Gastroesophageal sphincter (tissue), 4 donors: Measurements from ENCODE around the gene L3MBTL2. TPM values are rescaled to one million over a fixed set of nuclear protein-coding genes. Genes with fewer than 3 reads are reported as not detected.
"Not testable (repeated sequence)": the region's sequence is repeated elsewhere in the genome, so short reads cannot be mapped to it uniquely, and the experiment has no call there.

ENCODE experiments used
- ATAC-seq: fragments of 150-250 bp; one replicate; pipeline ENCODE4 v1.9.1; 2016; ENCODE audit warnings: mild to moderate bottlenecking, moderate library complexity
- H3K27ac ChIP-seq, 4 donors: fragments of 200-600 bp; sonication (generic) in 3 of 4; 1 replicate in 3 of 4; 2 replicates in 1 of 4; pipeline ENCODE4 v1.5.1; 2016 to 2019
- H3K27me3 ChIP-seq: fragments of 200-600 bp; sonication (generic); one replicate; pipeline ENCODE4 v1.5.1; 2019
- H3K36me3 ChIP-seq, 2 donors: fragments of 200-600 bp; sonication (generic); one replicate each; pipeline ENCODE4 v1.5.1; 2019; ENCODE audit warnings: control low read depth in 1 of 2
- H3K4me1 ChIP-seq, 3 donors: fragments of 200-600 bp; sonication (generic); 1 replicate in 2 of 3; 2 replicates in 1 of 3; pipeline ENCODE4 v1.5.1; 2016 to 2019; ENCODE audit warnings: control low read depth in 2 of 3
- H3K4me3 ChIP-seq, 2 donors: fragments of 200-600 bp; sonication (generic); one replicate each; pipeline ENCODE4 v1.5.1; 2019; ENCODE audit warnings: mild to moderate bottlenecking in 1 of 2, moderate library complexity in 1 of 2
- H3K9me3 ChIP-seq, 3 donors: fragments of 200-600 bp; sonication (generic); one replicate each; pipeline ENCODE4 v1.5.1; 2017 to 2019; ENCODE audit warnings: control low read depth in 2 of 3
- CTCF ChIP-seq, 4 experiments: fragments of 200-600 bp in 2 of 4; fragments of 450-650 bp in 2 of 4; sonication (generic) in 1 of 4; IDR thresholded peaks; one replicate each; pipeline ENCODE4 v1.5.1; 2017 to 2019; ENCODE audit warnings: antibody characterized with exemption in 4 of 4, mild to moderate bottlenecking in 2 of 4, moderate library complexity in 2 of 4
- EP300 ChIP-seq: sonication (generic); formaldehyde crosslinking; IDR thresholded peaks from one replicate; pipeline ENCODE4 v1.6.1; 2017; ENCODE audit warnings: antibody characterized with exemption, mild to moderate bottlenecking
- POLR2A ChIP-seq, 2 donors: fragments of 450-650 bp; IDR thresholded peaks; one replicate each; pipeline ENCODE4 v1.6.1; 2017; ENCODE audit warnings: antibody characterized with exemption in 2 of 2, mild to moderate bottlenecking in 2 of 2, moderate library complexity in 1 of 2
- POLR2AphosphoS5 ChIP-seq: sonication (generic); formaldehyde crosslinking; IDR thresholded peaks from one replicate; pipeline ENCODE4 v1.6.1; 2017; ENCODE audit warnings: antibody characterized with exemption
- WGBS, 2 donors: methylation state at CpG; one replicate each; pipeline ENCODE4 v1.1.5; 2018; ENCODE audit warnings: low coverage in 1 of 2; 5-methylcytosine and 5-hydroxymethylcytosine counted together
- total RNA-seq, 4 donors: library from RNA; depleted of rRNA; stranded (reverse); fragments of >200 nt; gene quantifications; one replicate each; pipeline ENCODE4 v1.1.0, GENCODE V29; 2016

L3MBTL2 gene
- total RNA-seq, 4 donors from 2014 or later = 11.9 to 27.5 (median 21.6) TPM

- 77 to 92% methylated on average over 2 of the region's 2 CpGs for WGBS, 2 donors
- no peaks in the 10 kb centered on the region for H3K27me3 ChIP-seq
- no peak overlapping the region for H3K4me3 ChIP-seq
- no peaks in the 10 kb centered on the region for H3K9me3 ChIP-seq
- ATAC-seq = no peak
- no peak overlapping the region for H3K27ac ChIP-seq
- H3K36me3 ChIP-seq = peaks cover 3 to 94% of the 10 kb centered on the region in 2 donors
- TF ChIP-seq CTCF (IDR thresholded peaks at IDR 0.05) (no peak), POLR2AphosphoS5 (no peak), EP300 (no peak), POLR2A (IDR thresholded peaks at IDR 0.05) (no peak)
- H3K4me1 ChIP-seq = peaks cover 0 to 21% (median 0%) of the 10 kb centered on the region in 3 donors
Observed at GRCh38 chr22:41175546-41175945, 29.6 kb upstream of the L3MBTL2 start.

GRCh38 chr22:41177040-41177621, 28.0 kb upstream of the L3MBTL2 start:
- no peak overlapping the region for H3K4me3 ChIP-seq
- 100% methylated on average over 4 of the region's 15 CpGs; no CpG with 5 or more reads in 1 of the 2 donors for WGBS, 2 donors
- no peaks in the 10 kb centered on the region for H3K27me3 ChIP-seq
- H3K4me1 ChIP-seq = peaks cover 0 to 25% (median 0%) of the 10 kb centered on the region in 3 donors
- H3K27ac ChIP-seq = no peak overlapping the region
- no peaks in the 10 kb centered on the region for H3K9me3 ChIP-seq
- TF ChIP-seq POLR2AphosphoS5 (no peak), POLR2A (IDR thresholded peaks at IDR 0.05) (no peak), CTCF (IDR thresholded peaks at IDR 0.05) (no peak), EP300 (no peak)
- no peak for ATAC-seq
- peaks cover 3 to 80% of the 10 kb centered on the region in 2 donors for H3K36me3 ChIP-seq

- H3K27ac ChIP-seq = no peak overlapping the region
- H3K36me3 ChIP-seq = peaks cover 3 to 73% of the 10 kb centered on the region in 2 donors
- no peaks in the 10 kb centered on the region for H3K27me3 ChIP-seq
- TF ChIP-seq CTCF (IDR thresholded peaks at IDR 0.05) (no peak), EP300 (no peak), POLR2AphosphoS5 (no peak), POLR2A (IDR thresholded peaks at IDR 0.05) (no peak)
- peak; percentile 9 for ATAC-seq
- H3K9me3 ChIP-seq = no peaks in the 10 kb centered on the region
- peaks cover 0 to 23% (median 0%) of the 10 kb centered on the region in 3 donors for H3K4me1 ChIP-seq
- H3K4me3 ChIP-seq = no peak overlapping the region
- 80 to 90% methylated on average over 1 to 2 of the region's 9 CpGs for WGBS, 2 donors
Observed at GRCh38 chr22:41177622-41178424, 27.3 kb upstream of the L3MBTL2 start.

- TF ChIP-seq EP300 (no peak), POLR2A (IDR thresholded peaks at IDR 0.05) (no peak), POLR2AphosphoS5 (no peak), CTCF (IDR thresholded peaks at IDR 0.05) (no peak)
- no peaks in the 10 kb centered on the region for H3K9me3 ChIP-seq
- peaks cover 0 to 66% of the 10 kb centered on the region in 2 donors for H3K36me3 ChIP-seq
- no peak overlapping the region for H3K4me3 ChIP-seq
- no peak overlapping the region for H3K27ac ChIP-seq
- WGBS, 2 donors = 59 to 68% methylated on average over 2 to 6 of the region's 8 CpGs
- ATAC-seq = peak; percentile 14
- no peaks in the 10 kb centered on the region for H3K27me3 ChIP-seq
- peaks cover 0 to 23% (median 0%) of the 10 kb centered on the region in 3 donors for H3K4me1 ChIP-seq
Observed at GRCh38 chr22:41178425-41178975, 26.6 kb upstream of the L3MBTL2 start.

- H3K27me3 ChIP-seq, H3K9me3 ChIP-seq, ATAC-seq, H3K4me3 ChIP-seq, H3K27ac ChIP-seq: not testable (repeated sequence)
- peaks cover 0 to 48% of the 10 kb centered on the region in 2 donors for H3K36me3 ChIP-seq
- 84 to 93% methylated on average over 3 to 6 of the region's 6 CpGs for WGBS, 2 donors
- peaks cover 0 to 20% (median 0%) of the 10 kb centered on the region in 3 donors for H3K4me1 ChIP-seq
Observed at GRCh38 chr22:41180362-41180761, 24.8 kb upstream of the L3MBTL2 start.
